ENCODE results near the gene LYRM4.

LYRM4 gene

DNA sequence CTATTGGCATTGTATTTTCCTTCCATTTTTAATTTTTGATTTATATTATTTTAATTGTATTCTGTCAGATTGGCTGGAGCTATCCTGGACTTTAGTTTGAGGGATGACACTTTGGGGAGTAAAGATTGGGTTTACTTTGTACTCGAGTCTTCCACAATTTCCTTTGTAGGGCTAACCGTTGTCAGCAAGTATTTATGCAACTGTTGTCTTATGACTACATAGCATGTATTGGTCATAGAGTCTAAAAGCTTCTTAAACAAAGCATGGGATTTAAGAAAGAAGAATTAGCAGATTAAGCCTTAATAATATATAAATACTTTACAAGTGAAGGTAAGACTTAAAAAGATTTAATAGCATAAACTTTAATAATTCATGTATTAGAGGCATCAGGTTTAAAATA lies 20.2 kb upstream of the LYRM4 start:
- DNase-seq (ENCODE audit: low read depth, low spot score) = no peak

DNA sequence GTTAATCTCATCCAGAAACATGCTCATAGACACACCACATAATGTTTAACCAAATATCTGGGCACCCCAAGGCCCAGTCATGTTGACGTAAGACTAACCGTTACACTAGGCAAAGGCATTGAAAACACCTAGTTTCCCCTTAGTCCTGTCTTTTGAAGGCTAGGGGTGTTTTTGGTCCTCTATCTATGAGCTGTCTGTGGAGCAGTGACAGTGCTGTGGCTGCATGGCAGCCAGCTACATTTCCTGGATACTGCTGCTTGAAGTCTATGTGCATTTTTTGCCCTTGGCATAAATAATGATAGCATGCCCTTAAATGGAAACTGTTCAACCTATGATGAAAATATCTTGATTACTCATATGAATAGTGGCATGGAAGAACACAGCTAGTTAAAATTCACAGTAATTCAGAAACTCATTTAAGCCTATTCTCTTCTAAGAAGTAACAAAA lies 19.2 kb upstream of the LYRM4 start:
- no peak for DNase-seq (ENCODE audit: low read depth, low spot score)

DNA sequence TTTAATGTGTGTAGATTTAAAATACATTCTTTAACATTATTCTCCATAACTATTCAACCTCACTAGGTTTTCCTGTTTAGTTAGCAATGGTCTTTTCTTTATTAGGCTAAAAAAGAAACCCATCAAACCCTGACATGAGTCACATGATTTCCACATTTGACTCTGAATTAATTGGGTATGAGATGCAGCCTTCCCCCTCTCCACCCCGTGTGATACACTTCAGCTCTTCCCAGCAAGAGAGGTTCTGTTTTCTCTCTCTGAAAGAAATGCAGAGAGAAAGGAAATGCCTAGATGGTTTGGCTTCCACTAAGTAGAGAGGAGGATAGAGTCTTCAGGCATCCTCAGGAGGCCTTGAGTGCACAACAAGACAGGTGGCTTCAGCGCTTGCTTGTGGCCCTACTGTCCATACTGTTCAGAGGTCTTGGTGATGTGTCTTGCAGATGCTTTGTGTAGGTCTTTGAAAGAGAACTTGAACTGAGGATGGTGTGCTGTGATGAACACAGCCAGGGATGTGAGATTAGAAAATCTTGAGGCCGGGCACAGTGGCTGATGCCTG lies 17.9 kb upstream of the LYRM4 start:
- no peak for DNase-seq (ENCODE audit: low read depth, low spot score)

DNA sequence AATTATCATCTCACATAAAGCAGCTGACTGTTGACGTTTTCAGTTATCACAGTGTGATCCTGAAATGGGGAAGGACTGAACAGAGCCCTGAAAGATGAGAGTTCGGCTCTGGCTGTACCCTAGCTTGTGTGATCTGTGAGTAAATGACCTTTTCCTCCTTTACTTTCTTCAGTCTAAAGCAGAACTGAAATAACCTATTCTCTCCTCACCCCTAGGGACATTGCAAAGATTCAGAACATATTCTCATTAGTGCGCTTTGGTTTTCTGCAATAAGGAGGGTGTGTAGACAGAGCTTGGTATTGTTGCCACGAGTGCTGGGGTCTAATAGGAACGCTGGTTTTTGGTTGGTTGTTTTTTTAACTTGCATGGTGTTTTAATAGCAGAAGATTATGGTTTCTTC lies 17.3 kb upstream of the LYRM4 start:
- no peak for DNase-seq (ENCODE audit: low read depth, low spot score)

DNA sequence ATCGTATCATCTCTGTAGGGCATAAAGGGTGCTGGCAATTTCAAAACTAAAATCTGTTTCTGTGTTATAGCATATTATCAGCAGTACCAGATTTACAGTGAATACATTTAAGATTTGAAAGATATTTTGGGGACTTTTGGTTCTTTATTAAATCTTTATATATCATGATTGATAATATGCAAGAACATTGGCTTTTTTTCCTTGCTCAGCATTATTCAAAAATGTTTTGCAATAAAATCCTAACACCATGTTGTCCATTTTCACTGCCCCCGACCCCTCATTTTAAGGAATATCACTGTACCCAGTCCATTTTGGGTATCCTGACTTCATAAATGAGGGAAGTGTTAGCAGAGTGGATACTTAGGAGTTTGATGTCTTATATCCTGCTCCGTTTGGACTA lies 16.8 kb upstream of the LYRM4 start:
- DNase-seq (ENCODE audit: low read depth, low spot score) = no peak

DNA sequence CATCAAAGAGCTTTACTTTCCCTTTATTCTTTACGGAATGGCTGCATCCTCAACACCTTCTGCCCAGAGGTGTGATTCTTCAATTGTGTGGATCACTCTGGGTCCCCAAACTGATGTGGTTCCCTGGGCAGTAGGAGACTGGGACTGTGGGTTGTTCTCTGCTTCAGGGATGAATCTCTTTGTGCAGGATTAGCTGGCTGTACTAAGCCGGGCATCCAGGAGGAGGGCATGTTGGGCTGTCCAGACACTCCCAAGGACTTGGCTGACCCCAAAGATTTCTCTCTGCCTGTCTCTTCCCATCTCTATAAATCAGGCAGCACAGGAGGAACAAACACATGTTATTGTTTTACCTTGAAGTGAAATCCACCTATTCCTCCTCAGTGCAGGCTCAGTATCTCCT lies 15.8 kb upstream of the LYRM4 start:
- DNase-seq (ENCODE audit: low read depth, low spot score) = no peak

DNA sequence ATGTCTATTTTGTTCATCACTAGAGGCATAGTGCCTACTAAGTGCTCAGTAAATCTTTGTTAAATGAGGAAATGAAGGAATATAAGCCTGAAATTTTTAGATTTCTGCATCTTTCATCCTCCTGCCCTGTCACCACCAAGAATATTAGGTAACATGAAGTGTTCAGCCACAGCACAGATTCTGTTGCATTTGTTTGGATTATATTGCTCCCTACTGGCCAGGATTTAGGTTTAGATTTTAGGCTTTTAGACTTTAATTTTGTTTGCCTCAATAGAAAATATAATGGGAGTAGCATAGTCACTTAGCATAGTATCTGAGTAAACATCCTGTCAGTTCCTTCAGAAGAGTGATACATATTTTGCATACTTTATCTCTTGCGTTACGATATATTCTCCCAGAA lies 14.7 kb upstream of the LYRM4 start:
- no peak for DNase-seq (ENCODE audit: low read depth, low spot score)

DNA sequence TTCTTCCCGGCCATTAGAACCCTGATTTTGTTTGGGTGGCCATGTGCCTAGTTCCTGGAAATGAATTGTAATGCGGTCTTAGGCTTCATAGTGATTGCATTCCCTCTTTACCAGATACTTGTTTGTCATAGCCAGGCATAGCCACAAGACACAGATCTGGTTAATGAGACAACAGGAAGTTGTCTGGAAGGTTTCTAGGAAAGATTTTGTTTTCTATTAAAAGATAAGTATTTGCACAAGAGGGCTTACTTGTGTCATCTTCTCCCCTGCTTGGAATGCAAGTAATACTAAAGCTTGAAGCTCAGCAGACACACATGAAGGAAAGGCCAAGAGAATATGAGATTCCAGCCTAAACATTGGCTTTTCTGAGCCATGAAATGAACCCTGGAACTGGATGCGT lies 13.5 kb upstream of the LYRM4 start:
- no peak for DNase-seq (ENCODE audit: low read depth, low spot score)

DNA sequence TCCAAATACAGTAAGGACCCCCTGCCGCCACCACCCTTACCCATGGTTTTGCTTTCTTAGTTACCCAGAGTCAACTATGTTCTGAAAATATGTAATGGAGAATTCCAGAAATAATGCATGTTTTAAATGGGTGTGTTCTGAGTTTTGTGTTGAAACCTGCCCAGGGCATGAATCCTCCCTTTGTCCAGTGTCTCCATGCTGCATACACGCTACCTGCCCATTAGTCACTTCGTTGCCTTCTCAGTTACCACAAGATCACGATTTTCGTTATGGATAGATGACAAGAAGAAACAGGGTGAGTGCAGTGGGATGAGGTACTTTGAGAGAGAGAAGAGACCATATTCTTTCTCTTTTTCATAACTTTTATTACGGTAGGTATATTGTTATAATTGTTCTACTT lies 11.2 kb upstream of the LYRM4 start:
- DNase-seq (ENCODE audit: low read depth, low spot score) = no peak

DNA sequence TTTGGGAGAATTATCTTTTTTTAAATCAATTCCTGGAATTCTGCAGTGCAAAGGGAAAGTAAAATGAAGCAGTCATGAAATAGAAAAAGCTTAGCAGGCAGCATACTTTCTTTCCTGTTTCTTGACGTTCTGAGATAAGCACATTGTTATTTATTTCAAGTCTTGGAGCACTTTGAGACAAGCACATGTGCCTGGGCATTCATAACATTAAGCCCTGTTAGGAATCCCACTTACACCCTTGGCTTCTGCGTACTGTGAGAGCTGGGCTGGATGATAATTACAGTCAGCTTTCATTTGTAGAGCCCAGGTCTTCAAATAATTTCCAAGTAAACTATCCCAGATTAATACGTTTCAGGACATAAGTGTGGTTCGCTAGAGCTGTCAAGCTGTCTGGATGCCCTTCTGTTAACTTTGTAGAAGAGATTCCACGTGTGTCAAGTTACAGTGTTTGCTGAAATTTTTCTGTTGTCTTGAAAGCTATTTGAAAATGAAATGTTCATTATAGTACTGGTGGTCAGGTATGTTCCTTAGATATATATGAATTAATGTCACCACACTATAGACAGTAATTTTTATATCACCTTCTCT lies 9.4 kb upstream of the LYRM4 start:
- no peak for DNase-seq (ENCODE audit: low read depth, low spot score)

DNA sequence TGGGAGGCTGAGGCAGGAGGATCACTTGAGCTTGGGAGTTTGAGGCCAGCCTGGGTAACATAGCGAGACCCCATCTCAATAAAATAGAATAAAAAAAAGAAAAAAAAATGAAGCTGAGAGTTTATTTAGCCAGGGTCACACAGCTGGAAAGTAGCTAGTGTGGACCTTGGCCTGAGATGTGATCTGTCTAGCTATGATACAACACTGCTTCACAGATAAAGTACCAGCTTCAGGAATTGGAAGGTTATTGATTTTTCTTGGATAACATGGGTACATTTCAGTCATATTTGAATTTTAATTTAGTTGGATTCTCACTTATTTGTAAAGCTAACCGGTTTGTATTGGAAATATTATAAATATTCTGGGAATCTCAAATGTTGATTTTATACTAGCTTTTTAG lies 5.7 kb upstream of the LYRM4 start:
- no peak for DNase-seq (ENCODE audit: low read depth, low spot score)

DNA sequence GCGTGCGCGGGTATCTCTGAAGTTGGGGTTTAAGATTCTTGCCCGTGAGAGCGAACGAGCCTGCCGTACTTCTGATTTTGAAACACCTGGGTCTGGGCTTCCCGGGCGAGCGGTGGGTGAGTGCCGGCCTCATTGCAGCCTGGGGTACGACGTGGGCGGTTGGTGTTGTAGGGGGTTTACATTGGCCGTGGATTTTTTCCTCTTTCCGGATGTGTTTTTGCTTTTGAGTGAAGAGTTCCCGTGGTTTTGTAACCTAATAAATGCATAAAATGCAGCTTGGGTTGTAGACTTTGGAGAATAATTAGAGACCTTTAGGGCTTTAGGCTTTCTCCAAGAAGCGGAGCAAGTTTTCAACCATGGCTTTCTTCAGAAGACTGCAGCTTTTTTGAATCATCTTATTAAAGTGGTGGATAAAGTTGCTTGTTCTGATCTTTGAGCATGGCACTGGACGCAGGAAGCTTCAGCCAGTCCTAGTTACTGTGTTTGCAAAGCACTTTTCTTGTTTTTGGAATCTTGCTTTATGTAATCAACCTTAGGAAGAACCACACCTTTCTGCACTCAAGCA lies 877 bp upstream of the LYRM4 start:
- DNase-seq (ENCODE audit: low read depth, low spot score) = no peak

DNA sequence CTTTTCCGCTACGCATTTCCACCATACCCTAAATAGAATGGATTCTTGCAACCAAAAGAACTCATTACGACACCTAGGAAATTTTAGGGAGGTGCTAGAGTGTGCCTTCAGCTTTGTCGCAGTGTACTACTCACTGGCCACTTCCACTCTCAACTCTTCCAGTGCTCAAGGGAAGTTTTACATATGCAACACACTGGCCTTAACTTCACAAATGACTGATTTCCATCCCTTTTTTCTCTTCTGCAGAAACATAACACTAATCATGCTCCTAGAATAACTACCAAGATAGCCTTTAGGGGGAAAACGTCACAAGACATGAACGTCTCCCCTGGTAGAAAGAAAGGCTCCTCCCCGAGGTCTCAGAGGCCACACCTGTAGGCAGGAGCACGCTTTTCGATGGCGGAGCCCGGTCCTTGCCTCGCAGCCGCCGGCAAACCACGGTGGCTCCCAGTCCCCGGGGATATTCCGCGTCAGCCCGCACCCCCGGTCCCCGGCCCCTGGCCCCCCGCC lies 584 bp downstream of the LYRM4 start:
- peak; percentile 42 for DNase-seq (ENCODE audit: low read depth, low spot score)

DNA sequence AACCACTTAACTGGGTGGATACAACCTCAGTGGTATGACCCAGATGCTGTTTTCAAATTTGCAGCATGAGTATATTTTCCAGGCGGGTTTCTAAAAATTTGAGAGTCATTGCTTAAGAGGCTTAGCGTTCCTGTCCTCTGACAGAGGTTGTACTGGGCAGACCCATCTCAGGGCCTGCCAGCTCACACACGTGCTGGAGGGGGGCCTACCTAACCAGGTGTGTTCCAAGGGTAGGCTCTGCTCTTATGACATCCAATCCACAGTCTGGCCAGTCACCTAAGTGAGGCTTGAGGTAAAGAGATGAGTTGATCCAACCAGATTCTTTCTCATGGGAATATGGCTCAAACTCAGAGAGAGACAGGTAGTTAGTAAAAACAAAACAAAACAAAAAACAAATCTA lies 1.3 kb downstream of the LYRM4 start:
- no peak for DNase-seq (ENCODE audit: low read depth, low spot score)

DNA sequence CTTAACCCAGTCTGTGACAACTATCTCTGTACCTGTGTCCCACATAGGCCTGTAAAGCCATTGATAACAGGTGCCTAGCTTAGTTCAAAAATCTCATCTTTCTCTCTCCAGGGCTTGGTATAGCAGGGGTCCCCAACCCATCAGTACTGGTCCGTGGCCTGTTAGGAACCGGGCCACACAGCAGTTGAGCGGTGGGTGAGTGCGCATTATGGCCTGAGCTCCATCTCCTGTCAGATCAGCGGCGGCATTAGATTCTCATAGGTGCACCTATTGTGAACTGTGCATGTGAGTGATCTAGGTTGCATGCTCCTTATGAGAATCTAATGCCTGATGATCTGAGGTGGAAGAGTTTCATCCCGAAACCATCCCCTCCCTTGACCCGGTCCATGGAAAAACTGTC lies 3.4 kb downstream of the LYRM4 start:
- no peak for DNase-seq (ENCODE audit: low read depth, low spot score)

DNA sequence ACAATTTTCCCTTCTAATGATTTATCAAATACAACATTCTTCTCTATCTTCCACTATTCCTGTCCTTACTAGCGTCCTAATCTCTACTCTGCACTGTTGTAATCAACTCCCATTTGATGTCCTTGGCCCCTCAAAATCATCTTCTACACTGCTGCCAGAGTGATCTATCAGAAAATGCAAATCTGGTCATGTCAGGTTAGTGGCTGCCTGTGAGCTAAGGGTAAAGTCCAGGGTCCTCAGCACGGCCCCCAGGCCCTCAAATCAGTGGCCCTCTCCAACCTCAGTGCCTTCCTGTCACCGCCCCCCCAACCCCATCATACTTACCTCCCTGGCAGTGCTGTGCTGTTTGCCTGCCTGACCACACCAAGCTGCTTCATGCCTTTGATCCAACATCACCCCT lies 3.8 kb downstream of the LYRM4 start:
- DNase-seq (ENCODE audit: low read depth, low spot score) = no peak

DNA sequence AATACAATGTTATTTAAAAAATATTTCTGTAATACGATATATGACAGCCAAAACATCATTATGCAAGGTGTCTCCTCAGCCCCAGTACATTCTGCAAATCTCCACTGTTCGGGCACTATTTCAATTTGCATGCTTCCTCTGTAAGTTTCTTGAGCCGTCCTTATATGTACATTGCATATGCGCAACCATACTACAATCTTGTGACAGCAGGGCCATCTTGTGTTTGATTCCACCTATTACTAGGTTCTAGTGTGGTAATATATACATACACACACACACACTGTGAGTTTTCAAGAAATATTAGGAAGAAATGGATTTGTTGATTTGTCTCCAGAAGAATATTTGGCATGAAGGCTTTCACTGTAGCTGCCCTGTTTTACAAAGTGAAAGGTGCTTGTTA lies 9.8 kb downstream of the LYRM4 start:
- DNase-seq (ENCODE audit: low read depth, low spot score) = no peak

DNA sequence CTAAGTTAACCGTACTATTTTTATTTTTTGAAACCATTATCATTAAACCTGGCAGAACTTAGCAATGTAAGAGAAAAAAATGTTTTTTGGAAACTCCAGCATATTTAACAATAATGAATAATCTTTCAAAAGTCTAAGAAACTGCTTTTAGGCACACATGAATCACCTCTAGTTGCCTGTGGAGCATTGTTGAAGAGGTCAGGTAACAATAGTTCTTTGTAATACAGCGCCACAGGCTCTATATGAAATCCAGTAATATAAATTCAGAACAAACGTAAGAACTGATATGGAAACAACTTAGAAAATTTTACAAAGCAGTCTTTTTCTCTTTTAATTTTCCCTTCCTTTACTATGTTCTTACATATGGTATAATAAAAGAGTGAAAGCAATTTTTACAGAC lies 10.3 kb downstream of the LYRM4 start:
- DNase-seq (ENCODE audit: low read depth, low spot score) = no peak

DNA sequence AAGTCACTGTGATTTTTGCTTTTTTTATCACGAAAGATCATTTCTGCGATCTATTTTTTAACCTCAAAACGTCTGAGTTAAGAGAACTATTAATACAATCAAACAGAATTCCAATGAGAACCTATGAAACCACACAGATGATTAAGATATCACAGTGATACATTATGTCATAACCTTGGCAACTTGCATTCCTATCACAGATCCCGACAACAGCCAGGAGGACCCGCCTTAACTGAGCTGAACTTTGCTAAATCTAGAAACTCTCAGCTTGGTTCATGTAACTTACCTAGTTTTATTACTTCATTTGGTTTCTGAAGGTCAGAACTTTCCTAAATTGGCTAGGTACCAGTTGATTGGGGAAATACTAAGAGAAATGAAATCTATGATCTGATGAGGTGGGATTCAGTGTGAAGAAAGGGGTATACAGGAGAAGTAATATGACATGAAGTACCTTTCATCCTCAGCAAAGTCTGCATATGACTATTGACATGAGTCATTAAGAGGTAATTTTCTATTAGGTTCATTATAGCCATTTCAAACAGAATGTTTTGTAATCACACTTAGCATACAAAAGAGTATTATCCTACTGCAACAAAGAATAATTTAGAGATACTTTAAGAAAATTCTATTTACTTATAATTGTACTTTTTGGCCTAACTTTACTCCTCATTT lies 11.2 kb downstream of the LYRM4 start:
- no peak for DNase-seq (ENCODE audit: low read depth, low spot score)

DNA sequence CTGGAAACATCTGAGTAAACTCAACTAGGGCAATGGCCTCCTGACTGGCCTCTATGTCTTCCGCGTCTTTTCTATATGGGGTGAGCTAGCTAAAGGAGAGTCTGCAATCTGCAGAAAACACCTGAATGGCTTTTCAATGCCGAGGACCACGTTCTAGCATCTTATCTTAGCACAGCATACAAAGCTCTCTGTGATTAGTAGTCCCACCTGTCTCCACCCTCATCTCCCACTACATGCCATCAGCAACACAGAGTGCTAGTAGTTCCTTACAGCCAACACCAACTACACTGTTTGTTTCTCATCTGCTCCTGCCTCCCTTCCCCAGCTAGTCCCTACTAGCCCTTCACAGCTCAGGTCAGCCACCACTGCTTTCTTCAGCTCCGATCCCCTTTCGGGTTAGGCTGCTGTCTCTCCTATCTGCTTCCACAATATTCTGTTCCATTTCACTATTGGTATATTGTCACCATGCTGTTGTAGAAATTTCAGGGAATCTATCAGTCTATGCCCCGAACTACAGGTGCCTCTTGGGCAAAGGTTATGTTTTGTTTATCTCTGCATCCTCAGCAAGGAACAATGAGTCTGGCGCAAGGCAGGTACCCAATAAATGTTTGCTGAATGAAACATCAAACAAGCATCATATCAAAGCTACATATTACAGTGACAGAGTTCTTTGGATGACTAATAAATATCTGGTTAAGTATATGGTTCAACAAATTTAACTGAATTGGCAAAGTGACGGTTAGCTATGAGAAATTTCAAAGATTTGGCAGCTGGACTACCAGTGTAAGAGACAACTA lies 12.2 kb downstream of the LYRM4 start:
- no peak for DNase-seq (ENCODE audit: low read depth, low spot score)

DNA sequence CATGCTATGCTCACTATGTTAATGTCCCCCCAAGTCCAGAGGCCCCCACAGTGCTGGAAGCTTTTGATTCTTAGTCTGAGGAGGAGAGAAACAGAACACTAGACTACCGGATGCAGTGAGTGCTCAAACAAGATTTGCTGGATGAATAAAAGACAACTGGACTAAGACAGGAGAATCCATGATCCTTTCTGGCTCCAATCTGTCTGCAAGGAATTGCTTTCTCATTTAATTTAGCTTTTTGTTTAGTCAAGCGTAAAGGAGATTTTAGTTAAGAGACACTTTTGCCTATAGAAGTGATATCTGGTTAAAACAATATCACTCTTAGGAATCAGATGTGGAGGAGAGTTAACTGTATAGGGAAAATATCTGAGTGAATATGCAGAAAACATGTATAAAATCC lies 13.5 kb downstream of the LYRM4 start:
- DNase-seq (ENCODE audit: low read depth, low spot score) = no peak

Measured in activated naive CD8-positive, alpha-beta T cell treated with anti-CD3 and anti-CD28 coated beads, Interleukin-2, amount 50 U/mL, for 16 hours (primary cell).